ENCODE data around the gene CDH11. TPM values are rescaled to one million over a fixed set of nuclear protein-coding genes. Genes with fewer than 3 reads are reported as not detected.

Gene CDH11
- total RNA-seq, 1 donor from 2014 or later = 7.3 TPM

DNA sequence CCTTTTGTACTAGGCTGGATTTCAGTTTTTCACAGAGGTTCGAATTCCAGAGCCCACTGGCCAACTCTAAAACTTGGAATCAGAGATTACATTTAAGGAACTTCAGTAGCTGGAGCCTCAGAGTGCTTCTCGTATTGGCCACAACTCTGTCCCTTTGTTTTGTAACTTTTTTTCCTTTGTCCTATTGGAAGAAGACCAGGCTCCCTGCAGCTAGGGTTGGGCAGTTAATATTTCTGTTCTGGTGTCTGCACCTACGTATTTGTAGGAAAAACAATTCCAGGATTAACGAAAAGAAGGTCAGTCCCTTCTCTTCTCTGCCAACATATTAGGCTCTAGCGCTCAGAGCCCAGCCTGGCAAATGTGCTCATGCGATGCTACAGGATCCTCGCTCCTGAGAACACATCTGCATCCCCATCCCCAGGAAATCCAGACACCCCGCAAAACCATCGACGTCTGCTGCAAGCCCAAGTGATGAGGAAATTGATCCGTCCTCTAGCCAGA lies 1.9 kb downstream of the CDH11 start:
- ATAC-seq (no peak), DNase-seq (no peak)
- intact Hi-C loops (cut with micrococcal nuclease) = loop anchor here (2.0 kb wide), 1 partner anchor 61 kb away; no protein-coding TSS in a partner anchor

DNA sequence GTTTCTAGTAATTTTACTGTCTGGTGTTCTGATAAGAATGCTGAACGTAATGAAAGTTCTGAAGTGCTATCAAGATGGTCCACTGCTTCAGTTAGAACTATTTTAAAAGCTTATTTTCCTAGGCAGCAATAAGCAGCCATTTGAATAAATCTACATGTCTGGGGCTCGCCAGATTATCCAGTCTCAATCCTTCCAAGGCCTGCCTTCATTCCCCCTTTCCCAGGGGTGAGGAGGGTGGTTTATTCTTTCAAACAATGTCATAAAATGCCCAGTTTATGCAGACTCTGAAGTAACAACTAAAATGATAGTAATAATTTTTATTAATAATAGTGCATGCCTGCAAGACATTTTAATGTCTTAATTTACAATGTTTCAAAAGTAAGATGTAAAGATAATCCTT lies 2.4 kb downstream of the CDH11 start:
- DNase-seq = no peak
- intact Hi-C loops (cut with micrococcal nuclease) = loop anchor here (2.0 kb wide), 1 partner anchor 61 kb away; no protein-coding TSS in a partner anchor
- ATAC-seq = no peak

DNA sequence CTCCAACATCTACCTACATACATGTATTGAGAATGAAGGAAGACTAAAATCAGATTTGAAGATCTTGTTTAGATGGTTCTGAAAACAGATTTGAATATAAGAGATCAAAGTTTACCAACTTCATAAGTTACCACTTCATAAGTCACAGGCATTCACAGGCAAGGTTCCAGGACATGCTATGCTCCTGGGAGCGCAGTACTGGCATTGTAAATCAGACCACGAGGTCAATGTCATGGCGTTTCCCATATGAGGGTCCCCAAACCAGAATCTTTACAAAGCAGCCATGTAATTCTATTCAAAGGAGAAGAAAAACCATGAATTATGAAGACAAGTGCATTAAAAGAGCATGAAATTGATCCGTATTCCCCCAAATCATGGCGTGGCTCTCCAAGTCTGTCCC lies 3.0 kb downstream of the CDH11 start:
- DNase-seq = no peak
- intact Hi-C loops (cut with micrococcal nuclease) = loop anchor here (2.0 kb wide), 1 partner anchor 60 kb away; no protein-coding TSS in a partner anchor
- ATAC-seq = no peak

DNA sequence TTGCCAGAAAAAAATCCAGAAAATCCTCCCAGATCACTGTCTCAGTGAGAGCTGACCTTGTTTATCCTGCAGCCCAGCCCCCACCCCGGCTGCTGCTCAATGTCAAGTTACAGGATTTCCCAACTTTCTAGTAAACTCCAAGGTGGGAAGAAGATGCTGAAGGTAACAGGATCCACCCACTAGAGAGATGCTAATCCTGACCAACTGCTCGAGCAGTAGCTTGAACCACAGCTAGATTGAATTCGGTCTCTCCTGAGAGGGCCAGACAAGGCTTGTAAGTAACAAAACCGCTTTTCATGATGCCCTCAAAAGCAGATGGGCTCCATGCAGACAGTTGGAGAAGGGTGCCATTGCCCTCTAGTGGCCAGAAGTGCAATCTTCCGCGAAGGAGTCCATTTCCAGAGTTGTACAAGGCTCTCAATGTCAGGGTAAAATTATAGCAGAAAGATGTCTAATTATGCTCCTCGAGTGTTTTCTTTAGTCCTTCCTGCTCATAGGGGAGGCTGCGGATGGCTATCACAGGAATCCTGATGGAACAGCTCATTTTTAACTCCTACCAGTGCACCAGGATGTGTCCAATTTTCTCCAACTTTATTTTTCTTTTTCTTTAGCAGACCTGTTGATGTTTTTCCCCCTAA lies 3.9 kb downstream of the CDH11 start:
- intact Hi-C loops (cut with micrococcal nuclease) = loop anchor here (2.0 kb wide), 1 partner anchor 59 kb away; no protein-coding TSS in a partner anchor
- ATAC-seq (peak; percentile 61), DNase-seq (peak; percentile 62)

DNA sequence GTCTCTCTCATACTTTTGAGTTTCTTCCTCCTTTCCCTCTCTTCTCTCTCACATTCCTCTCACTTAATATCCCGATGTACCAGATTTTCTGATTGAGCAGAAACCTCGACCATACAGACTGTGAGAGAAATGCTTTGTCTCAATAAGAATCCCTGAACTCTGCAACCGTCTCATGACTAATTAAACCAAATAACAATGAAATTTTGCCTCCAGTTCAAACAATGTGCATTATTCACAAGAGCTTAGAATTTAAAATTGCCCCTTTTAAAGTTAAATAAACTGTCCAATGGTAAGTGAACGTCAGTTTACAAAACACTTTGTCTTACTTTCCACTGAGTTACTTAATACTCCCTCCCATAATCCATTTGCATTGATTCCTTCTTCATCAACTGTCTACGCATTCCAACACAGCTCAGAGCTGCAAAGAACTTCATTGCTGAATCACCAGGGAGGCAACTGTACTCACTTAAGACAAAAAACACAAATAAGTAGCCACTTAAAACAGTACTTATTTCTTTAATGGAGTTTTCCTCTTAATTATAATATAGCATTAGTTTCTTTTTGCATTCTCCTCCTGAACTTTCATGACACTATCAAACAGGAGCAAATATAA lies 4.9 kb downstream of the CDH11 start:
- ATAC-seq = no peak
- intact Hi-C loops (cut with micrococcal nuclease) = no loop called here
- no peak for DNase-seq

DNA sequence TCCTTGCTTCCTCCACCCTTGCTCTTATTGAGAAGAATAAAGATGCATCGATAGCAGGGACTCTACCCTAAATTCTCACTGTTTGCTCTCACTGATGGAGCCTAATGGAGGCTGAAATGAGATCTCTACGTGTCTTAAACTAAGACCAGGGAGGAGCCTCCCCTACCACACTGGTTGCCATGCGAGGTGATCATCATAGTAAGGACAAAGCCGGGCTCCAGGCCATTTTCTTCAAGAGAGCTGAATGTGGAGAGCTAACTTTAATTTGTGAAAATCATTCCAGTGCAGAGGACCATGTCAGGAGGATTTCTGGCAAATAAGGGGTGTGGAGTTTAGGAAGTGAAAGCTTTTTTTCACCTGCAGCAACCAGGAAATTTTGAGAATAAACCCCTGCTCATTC lies 5.6 kb downstream of the CDH11 start:
- intact Hi-C loops (cut with micrococcal nuclease) = no loop called here
- ATAC-seq (no peak), DNase-seq (no peak)

DNA sequence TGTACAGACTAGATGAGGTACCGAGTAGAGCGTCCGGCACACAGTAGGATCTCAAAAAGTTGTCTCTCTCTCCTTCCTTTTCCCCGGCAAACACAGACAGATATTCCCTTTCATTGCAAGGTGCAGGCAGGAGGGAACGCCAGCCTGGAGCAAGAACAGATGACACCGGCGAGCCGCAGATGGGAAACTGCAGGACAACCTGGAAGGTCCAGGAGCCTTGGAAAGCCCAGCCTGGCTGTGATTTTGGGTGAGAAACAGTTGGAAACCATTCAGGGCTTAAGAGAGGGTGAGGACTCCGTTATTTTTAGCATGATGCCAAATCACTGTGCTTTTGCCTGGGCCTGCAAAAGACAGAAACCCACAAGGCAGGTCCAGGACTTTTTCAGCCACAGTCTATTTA lies 7.3 kb downstream of the CDH11 start:
- intact Hi-C loops (cut with micrococcal nuclease) = no loop called here
- ATAC-seq (no peak), DNase-seq (no peak)

DNA sequence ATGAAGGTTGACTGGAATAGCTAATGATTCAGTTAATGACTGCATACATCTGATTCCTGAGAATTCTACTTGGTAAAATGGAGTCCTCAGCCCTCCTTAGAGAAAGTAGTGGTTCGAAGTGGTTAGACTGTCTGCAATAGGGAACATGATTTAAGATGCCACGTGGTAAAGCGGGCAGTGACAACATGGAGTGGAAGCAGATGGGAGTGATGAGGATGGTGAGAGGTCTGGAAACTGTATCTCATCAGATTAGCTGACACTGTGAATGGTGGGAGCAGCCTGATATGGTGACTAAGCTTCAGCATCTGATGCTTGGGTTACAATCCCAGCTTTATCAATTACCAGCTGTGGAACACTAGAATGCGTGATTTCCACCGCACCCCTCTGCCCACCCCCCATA lies 8.4 kb downstream of the CDH11 start:
- no peak for ATAC-seq
- no peak for DNase-seq
- intact Hi-C loops (cut with micrococcal nuclease) = no loop called here

DNA sequence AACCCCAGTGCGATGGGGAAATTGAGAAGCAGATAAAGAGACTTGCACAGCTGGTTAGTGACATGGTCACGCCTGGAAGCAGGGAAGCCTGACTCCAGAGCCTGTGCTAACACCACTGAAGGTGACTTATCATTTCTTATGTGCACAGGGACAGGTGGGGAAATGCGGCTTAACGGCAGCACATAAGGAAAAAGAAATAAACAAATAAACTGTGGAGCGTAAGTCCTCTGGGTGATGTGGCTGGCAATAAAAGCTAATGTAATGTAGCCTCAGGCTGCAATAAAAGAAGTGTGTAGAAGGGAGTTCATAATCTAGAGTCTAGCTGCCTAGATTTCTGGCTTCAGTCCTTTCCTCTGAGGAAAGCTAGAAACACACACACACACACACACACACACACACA lies 10.6 kb downstream of the CDH11 start:
- DNase-seq (no peak), ATAC-seq (no peak)
- intact Hi-C loops (cut with micrococcal nuclease) = no loop called here

DNA sequence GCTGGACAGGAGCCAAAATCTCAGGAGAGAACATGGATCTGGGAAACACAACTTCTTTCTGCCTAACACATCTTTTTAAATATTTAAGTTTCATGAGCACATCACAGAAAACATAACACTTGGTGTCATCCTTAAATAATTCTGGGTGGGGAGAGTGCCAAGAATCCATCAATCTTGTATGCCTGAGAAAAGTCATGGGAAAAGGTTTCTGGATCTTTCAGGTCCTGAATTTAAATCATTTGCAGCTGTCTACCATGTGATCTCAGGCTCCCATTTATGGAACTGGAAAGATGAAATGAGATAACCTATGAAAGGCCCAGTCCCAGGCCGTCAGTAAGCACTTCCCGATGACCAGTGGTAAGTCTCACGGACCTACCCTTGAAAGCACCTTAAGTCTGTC lies 15.1 kb downstream of the CDH11 start:
- intact Hi-C loops (cut with micrococcal nuclease) = no loop called here
- DNase-seq (no peak), ATAC-seq (peak; percentile 32)

DNA sequence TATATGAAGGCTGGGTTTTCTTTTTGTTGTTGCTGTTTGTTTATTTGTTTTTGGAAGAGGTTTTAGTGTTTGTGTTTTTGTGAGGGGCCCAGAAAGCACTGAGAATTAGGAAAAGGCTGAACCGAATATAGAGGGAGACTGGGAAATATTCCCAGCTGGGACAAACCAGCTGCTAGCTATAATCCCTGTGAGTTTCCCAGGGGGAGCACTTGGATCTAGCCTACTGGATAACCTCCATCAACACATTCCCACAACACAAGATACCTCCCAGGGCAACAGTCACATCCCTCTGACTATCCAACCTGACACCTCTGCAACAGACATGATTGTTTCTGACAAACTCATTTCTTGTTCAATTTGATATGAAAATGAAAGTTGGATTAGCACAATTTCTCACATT lies 16.7 kb downstream of the CDH11 start:
- DNase-seq (no peak), ATAC-seq (peak; percentile 45)
- intact Hi-C loops (cut with micrococcal nuclease) = no loop called here

DNA sequence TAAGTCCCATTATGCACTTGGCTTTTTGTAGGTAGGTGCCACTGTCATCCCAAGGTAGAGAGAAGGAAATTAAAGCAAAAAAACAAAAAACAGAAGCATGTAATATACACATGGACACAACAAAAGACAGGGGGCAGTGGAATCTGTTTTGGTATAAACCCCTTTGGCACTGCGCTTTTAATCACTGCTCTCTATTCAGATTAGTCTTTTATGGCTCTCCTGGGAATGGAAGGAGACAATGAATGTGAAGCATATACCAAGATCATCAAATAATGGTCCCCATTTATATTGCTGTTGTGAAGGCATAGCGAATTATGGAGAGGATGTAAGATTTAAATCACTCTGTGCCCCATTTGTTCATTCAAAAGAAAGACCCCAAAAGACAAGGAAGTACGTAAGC lies 17.4 kb downstream of the CDH11 start:
- intact Hi-C loops (cut with micrococcal nuclease) = no loop called here
- ATAC-seq (no peak), DNase-seq (no peak)

DNA sequence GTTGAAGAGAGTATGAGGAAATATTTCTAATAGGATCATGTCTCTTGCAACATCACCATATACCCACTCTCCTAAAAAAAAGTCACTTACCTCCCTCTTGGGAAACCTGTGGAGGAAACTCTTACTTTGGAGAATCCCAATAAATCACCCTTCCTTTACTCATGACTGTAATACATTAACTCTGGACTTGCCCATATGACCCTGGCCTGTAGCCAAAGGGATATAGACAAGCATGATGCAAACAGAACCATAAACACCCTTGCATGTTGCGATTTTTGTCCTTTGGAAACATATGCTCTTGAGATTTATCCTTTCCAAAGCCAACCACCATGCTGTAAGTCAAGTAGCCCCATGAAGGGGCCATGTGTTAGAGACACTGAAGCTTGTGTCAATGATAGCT lies 19.5 kb downstream of the CDH11 start:
- intact Hi-C loops (cut with micrococcal nuclease) = no loop called here
- DNase-seq (no peak), ATAC-seq (no peak)

DNA sequence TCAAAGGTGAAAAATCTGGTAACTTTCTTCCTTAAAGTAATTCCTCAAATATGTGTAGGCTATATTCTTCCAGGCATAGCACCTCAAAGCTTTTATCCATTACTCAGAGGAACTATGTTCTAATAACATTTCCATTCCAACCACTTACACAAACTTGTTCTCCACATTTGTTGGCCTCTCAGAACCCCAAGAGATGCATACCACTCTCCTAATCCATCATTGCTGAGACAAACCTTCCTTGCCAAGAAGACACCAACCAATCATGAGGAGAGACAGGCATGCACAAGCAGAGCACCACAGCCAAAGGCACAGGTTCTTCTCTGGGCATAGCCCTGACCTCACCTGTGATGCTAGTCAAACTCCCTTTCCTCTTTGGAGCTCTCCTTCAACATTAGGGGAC lies 20.9 kb downstream of the CDH11 start:
- DNase-seq (no peak), ATAC-seq (no peak)
- intact Hi-C loops (cut with micrococcal nuclease) = no loop called here

DNA sequence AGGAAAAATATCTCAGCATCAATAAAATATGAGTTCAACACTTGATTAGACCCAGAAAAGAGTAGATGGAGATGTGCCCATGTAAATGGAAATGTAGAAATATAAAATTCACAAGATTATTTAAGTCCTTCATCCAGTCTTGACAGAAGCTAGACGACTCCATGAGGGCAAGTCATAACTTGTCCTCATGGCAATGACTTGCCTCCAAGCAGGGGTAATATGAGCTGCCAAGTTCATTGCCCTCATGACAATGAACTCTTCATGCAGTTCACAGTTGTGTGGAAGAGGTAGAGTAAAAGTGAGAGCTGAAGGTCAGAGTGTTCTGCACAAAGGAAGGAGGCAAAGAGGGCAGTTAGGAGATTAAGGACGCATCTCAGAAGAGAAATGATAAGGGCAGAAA lies 22.3 kb downstream of the CDH11 start:
- intact Hi-C loops (cut with micrococcal nuclease) = no loop called here
- no peak for DNase-seq
- ATAC-seq = no peak

DNA sequence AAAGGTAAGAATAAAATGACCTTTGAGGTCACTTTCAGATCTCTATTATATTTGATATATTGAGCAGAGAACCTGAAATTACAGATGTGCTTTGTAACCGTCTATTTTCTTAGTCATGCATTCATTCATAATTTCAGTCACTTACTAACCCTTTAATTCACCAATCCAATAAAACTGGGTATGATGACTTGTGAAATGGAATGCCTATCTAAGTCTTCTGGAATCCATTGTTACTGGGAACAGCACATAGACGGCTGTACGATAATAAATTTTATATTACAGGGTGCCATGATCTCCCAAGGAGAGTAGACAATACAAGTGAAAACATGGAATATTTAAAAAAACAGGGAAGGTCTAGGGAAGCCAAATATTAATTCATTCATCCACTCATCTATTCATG lies 22.9 kb downstream of the CDH11 start:
- intact Hi-C loops (cut with micrococcal nuclease) = no loop called here
- DNase-seq = no peak
- no peak for ATAC-seq

DNA sequence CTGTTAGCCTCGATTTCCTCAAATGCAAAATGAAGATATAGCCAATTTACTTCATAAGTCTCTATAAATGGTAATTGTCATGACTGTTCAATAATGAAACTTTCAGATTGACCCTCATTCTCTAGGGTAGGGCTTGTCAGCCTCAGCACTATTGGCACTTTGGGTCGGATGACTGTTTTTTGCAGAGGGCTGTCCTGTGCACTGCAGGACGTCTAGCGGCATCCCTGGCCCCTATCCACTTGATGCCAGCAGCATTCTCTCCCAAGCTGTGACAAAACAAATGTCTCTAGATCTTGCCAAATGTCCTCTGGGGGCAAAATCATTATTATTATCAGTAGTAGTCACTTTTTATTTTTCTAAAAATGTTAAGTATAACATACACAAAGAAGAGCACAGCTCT lies 24.6 kb downstream of the CDH11 start:
- DNase-seq (no peak), ATAC-seq (no peak)
- intact Hi-C loops (cut with micrococcal nuclease) = no loop called here

DNA sequence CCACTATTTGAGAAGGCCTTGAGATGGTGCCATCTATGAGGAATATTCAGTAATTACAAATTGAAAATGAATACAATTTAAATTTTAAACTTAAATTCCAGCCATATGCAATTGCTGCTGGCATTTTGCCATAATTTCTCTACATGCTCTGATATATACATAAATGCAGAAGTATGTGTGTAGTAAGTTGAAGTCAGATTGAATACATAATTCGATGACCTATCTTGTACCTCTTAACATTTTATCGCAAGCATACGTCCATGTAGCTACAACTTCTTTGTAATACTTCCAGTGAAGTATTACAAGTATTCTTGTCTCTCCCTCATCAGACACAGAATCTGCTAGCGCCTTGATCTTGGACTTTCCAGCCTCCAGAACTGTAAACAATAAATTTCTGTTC lies 26.0 kb downstream of the CDH11 start:
- intact Hi-C loops (cut with micrococcal nuclease) = no loop called here
- ATAC-seq (no peak), DNase-seq (no peak)

DNA sequence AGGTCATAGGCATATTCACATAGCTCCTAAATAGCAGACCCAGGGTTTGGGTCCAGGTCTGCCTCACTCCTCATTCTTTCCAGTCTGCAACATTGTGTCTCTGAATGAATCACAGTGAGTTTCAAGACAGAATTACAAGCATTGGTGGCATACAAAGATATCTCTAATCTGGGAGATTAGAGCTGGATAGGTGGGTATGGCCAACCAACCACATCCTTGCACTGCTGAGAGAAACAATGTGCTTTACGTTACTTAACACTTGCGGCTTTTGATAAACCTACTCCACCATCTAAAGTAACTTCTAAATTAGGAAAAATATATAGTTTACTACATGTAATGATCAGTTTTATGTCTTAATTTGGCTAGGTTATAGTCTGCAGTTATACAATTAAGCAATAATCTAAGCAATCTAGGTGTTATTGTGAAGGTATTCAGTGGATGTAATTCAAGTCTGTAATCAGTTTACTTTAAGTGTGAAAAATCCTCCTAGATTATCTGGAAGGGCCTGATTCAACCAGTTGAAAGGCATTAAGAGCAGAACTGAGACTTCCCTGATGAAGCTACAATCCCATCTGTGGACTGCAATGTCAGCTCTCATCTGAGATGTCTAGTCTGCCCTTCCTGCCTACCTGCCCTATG lies 26.7 kb downstream of the CDH11 start:
- intact Hi-C loops (cut with micrococcal nuclease) = no loop called here
- ATAC-seq (no peak), DNase-seq (no peak)

DNA sequence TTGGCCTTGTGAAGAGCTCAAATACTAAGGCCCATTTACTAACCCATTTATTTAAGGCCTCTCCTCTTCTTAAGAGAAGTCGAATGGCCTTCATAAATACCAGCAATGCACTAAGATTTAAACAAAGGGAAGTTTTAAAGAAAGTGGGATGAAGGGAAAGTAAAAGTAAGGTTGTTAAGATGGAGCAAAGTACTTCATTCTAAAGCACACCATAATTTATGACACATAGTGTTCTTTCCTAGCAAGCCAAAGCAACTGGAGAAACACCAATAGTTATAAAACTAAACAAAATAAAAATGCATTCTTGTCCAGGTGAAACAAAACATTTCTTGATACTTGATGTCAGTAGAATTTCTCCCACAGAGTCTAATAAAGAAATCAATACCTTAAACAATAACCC lies 27.9 kb downstream of the CDH11 start:
- intact Hi-C loops (cut with micrococcal nuclease) = no loop called here
- ATAC-seq (no peak), DNase-seq (no peak)

Data from left ventricle myocardium superior (tissue), 1 donor.